AG09319 (cell line): Measurements from ENCODE around the gene CELA3B.
"Not testable (repeated sequence)": the region's sequence is repeated elsewhere in the genome, so short reads cannot be mapped to it uniquely, and the experiment has no call there.

ENCODE experiments used
- DNase-seq: peaks from one replicate; pipeline ENCODE4 v3.0.0-alpha.2; 2010; ENCODE audit warnings: low read depth; ENCODE audit errors: extremely low read depth
- TF ChIP-seq, protein P1 (sequence below): IDR thresholded peaks from 2 replicates; pipeline ENCODE4 v1.5.1; 2011; ENCODE audit warnings: low read depth, mild to moderate bottlenecking, inconsistent platforms, low read length, moderate library complexity

CELA3B gene

DNA sequence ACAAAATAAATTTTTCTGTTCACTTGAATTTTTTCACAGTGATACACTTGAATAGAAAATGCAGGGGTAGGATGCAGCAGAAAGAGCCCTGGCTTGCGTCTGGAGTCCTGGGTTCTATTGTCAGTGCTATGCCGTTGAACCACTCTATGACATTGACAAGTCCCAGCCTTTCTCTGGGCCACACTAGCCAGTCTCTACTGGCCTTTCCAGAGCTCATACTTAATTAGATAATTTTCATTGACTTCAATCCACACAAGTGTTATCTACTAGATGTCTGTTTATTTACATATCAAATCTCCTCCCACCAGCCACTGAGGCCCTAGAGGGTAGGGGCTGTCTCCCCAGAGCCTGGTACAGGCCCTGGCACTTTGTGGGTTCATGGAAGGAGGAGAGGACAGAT is 15.5 kb upstream of the CELA3B start:
- DNase-seq = no peak
- TF ChIP-seq, protein P1, sequence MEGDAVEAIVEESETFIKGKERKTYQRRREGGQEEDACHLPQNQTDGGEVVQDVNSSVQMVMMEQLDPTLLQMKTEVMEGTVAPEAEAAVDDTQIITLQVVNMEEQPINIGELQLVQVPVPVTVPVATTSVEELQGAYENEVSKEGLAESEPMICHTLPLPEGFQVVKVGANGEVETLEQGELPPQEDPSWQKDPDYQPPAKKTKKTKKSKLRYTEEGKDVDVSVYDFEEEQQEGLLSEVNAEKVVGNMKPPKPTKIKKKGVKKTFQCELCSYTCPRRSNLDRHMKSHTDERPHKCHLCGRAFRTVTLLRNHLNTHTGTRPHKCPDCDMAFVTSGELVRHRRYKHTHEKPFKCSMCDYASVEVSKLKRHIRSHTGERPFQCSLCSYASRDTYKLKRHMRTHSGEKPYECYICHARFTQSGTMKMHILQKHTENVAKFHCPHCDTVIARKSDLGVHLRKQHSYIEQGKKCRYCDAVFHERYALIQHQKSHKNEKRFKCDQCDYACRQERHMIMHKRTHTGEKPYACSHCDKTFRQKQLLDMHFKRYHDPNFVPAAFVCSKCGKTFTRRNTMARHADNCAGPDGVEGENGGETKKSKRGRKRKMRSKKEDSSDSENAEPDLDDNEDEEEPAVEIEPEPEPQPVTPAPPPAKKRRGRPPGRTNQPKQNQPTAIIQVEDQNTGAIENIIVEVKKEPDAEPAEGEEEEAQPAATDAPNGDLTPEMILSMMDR = no peak

DNA sequence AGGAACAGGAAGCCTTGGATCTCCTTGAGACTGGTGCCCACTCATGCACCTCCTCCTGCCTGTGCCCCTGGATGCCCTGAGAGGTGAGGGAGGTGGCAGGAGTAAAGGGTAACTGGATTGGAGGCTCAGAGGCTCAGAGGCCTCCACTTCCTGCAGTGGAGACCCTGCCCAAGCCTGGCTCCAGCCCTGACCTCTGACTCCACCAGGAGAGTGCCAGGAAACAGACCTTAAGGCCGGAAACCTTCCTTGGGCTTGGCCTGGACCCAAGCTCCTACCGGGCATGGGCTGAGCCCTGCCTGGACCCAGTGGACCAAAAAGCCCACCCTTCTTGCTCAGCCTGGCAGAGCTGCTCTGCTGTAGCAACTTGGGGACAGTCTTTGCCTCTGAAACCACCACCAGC is 15.0 kb upstream of the CELA3B start:
- TF ChIP-seq, protein P1 = no peak
- no peak for DNase-seq

DNA sequence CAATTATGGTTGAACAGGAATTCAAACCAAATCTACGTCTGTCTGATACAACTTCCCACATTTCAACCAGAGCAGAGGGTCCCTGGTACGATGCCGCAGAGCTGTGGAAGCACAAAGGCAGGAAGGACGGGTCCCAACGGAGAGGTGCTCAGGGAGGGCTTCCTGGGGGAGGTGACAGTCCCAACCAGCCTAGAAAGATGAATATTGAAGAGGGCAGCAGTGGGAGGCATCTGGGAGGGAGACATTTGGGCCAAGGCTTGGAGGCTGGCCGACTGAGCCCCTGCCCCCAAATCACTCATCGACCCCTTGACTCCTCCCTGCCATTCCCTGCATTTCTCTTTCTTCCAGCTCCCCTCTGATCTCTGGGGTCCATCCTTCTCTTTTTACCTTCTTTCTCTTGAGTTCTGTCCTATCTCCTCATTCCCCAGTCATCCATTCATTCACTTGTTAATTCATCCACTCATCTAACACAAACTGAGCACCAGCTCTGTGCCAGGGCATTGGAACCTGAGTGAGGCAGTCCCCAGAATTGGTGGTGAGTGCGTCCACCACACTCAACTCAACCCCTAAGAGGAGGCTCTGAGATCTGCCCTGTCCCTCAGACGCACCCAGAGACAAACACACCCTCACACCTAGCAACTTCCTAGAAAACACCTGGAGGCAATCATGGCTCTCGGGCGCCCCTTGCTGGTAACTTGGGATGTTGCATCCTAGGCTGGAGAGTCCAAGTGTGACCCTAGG is 13.2 kb upstream of the CELA3B start:
- TF ChIP-seq, protein P1 = peak; percentile 90

DNA sequence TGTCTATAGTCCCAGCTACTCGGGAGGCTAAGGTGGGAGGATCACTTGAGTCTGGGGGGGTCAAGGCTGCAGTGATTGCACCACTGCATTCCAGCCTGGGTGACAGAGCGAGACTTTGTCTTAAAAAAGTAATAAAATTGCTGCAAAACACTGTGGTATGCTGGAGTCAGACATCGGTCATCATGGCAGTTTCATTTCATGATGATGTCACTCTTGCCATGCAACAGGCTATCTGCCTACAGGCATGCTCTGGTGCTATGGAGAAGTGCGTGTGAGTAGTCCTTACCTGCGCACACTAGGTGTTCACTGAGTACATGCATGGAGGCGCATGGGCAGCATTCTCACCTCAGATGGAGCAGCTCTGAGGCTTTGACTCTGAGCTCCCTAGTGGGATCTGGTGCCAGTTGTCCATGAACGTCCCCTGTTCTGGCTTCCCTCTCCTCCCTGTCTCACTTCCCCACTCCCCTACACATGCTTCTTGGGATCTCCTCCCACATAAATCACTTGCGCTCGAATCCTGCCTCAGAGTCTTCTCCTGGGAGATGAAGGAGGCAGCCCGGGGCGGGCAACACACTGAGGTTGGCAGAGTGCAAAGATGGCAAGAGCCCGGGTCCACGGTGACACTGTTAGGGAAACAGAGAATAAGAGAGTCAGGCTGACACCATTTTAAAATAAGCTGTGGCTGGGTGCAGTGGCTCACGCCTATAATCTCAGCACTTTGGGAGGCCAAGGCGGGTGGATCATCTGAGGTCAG is 10.4 kb upstream of the CELA3B start:
- DNase-seq = no peak
- TF ChIP-seq, protein P1 = no peak

More for the DNA sequence above, 13.2 kb upstream of the CELA3B start:
- DNase-seq = peak; percentile 19

DNA sequence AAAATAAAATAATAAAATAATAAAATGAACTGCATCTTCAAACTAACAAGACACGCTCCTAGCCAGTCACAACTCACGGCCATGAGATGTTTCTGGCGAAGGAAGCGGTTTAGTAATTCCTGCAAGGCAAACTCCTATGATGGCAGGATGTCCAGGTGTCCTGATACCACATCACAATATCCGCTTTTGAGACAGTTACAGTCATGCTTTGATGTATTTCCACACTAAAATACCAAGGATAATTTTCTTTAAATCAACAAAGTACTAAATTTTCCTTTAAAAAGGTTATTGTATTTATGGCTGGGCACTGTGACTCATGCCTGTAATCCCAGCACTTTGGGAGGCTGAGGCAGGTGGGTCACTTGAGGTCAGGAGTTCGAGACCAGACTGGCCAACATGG is 9.6 kb upstream of the CELA3B start:
- DNase-seq = not testable (repeated sequence)

DNA sequence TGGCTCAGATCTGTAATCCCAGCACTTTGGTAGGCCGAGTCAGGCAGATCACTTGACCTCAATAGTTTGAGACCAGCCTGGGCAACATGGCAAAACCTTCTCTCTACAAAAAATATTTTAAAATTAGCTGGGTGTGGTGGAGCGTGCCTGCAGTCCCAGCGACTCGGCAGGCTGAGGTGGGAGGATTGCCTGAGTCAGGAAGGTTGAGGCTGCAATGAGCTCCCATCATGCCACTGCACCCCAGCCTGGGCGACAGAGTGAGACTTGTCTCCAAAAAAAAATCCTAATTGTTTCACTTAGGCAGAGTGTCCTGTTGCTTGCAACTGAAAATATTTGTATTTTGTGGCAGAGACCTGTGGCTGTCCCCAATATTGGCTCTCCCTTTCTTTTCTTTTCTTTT is 7.8 kb upstream of the CELA3B start:
- not testable (repeated sequence) for DNase-seq

DNA sequence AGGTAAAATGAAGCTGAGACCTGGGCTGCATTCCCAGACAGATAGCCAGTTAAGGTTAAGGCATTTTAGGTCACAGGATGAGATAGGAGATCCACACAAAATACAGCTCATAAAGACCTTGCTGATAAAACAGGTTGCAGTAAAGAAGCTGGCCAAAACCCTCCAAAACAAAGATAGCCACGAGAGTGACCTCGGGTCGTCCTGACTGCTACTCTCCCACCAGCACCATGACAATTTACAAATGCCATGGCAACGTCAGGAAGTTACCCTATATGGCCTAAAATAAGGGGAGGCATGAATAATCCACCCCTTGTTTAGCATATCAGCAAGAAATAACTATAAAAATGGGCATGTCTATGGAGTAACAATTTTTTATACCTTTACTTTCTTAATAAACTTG is 6.3 kb upstream of the CELA3B start:
- DNase-seq = not testable (repeated sequence)

DNA sequence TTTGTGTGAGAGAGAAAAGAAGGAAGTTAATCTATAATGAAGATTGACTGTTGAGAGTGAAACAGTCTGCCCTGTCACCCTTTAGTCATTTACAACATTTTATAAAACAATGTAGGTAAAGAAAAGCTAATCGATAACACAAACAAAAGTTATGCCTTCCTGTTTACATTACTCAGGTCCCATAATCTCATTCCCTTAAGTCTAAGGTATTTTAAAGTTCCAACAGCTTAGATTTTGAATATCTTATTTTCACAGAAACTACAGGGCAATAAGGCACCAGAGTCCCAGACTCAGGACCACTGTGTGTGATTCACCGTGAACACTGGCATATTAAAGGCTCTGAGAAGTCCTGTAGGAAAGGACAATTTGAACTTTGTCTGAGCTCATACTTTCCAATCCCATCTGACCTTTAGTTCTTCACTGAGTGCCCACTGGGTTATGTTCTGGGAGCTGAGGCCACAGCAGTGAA is 3.8 kb upstream of the CELA3B start:
- DNase-seq = not testable (repeated sequence)

DNA sequence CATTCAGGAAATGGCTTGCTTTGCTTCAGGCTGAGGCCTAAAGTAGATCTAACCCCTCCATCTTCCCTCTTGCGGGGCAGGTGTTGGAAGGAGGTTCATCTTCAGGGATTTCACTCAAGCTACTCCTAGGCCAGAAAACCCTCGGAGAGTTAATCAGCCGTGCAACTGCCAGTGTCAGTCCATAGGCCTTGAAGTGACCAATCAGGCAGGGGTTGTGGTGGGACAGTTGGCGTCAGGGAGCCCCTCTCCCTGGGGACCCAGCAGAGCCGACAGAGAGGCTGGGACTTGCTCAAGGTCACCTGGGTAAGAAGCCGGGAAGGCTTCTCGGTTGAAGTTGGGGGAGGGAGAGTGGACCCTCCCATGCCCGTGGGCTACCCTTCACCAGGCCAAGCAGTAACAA is 2.9 kb upstream of the CELA3B start:
- not testable (repeated sequence) for DNase-seq

DNA sequence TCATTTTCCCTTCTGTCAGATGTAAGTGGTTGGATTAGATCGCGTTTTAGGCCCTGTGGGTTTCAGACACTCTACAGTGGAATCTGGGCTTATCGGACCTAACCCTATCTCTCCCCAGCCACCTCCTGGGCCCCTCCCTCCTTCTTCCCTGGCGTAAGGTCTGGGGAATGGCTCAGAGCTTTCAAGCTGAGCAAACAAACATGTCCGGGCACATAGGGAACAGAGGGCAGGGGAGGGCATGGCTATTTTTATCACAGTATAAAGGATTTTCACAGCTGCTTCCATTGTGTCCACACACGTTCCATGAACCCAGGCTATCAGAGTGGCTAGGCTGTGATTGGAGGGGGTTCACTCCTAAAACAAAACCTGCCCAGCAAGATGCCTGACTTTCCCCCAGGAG is 2.1 kb upstream of the CELA3B start:
- not testable (repeated sequence) for DNase-seq

DNA sequence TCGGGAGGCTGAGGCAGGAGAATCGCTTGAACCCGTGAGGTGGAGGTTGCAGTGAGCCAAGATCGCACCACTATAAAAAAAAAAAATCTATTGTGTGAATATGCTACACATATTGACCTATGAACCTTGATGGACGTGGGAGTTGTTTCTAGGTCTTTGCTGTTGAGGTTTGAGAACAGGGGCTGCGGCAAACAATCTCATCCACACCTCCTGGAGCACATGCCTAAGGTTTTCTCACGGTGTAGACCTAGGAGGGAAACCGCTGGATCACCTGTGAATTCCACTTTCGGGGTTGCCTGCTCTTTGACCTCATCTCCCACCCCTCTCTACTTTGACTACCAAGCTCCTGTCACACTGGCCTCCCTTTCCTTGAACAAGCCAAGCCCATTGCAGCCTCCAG is 1.5 kb upstream of the CELA3B start:
- not testable (repeated sequence) for DNase-seq

DNA sequence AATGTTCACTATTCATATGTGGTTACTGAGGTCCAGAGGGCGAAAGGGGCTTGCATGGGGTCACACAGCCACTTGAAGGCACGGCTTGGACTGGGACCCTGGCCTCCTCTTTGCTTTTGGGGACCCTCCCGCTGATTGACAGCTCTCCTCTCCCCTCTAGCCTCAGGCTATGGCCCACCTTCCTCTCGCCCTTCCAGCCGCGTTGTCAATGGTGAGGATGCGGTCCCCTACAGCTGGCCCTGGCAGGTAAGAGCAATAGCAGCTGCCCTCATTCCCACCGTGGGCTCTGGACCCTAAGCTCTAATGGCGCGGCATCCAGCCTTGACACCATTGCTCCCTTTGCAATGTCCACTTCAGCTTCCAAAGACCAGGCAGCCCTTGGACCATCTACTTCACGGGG is 1.4 kb downstream of the CELA3B start:
- DNase-seq = not testable (repeated sequence)

DNA sequence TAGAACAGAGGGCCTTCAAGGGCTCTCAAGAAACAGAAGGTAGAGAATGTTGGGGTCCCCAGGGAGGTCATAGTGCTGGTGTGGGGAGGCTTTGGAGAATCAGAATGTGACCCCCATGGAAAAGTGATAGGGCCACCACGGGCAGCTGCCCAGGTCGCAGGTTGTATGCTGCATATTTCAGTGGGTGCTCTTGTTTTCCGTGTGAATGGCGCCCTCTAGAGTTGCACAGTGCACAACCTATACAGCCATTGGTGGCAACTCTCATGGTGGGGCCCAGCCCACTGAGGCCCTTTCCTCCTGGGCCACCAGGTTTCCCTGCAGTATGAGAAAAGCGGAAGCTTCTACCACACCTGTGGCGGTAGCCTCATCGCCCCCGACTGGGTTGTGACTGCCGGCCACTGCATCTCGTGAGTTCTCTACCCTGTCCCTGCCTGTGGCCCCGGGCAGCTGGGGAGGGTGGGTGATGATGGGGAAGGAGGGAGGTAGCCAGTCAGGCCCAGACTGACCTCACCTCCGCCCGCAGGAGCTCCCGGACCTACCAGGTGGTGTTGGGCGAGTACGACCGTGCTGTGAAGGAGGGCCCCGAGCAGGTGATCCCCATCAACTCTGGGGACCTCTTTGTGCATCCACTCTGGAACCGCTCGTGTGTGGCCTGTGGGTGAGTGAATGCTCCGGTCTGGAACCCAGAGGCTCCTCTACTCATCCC is 3.8 kb downstream of the CELA3B start:
- not testable (repeated sequence) for DNase-seq

DNA sequence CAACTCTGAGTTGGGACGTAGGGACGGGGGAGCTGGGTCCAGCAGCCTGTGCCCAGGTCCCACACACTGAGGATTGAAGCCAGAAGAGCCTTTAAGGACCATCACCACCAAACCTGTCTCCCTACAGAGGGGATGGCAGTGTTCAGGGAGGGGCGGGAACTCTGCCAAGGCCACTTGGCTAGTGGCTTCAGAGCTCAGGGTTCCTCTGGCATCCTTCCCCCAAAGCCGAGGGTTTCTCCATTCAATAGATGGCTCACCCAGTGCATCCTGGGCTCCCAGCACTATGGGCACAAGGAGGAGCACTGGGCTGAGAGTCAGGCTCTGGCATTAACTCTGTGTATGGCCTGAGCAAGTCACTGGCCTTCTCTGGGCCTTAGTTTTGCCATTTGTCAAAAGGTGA is 4.4 kb downstream of the CELA3B start:
- not testable (repeated sequence) for DNase-seq

DNA sequence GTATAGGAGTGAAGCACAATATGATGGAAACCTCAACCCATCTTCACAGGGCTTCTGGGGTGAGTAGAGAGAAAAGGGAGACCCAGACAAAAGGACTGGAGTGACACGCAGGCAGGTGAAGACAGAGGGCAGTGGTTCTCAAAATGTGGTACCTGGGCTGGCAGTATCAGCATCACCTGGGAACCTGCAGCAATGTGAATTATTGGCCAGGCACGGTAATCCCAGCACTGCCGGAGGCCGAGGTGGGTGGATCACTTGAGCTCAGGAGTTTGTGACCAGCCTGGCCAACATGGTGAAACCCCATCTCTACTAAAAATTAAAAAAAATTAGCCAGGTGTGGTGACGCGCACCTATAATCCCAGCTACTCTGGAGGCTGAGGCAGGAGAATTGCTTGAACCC is 5.3 kb downstream of the CELA3B start:
- DNase-seq = not testable (repeated sequence)
